Mesenchymal stem cell (in vitro differentiated cells and primary cell): ENCODE data around the gene SNCAIP.

Experiments used
- DNase-seq: peaks from one replicate; pipeline ENCODE4 v3.0.0-alpha.2; 2013
- H2AFZ ChIP-seq: one replicate; pipeline ENCODE4 v1.6.1; 2013; ENCODE audit warnings: low read depth, mild to moderate bottlenecking, control low read depth, inconsistent platforms, low read length, moderate library complexity
- H2AK5ac ChIP-seq: 2 replicates; pipeline ENCODE4 v1.6.1; 2013; ENCODE audit warnings: low read length, moderate library complexity, mild to moderate bottlenecking, inconsistent platforms; ENCODE audit not compliant: severe bottlenecking
- H2BK120ac ChIP-seq: one replicate; pipeline ENCODE4 v1.6.1; 2013; ENCODE audit warnings: low read depth, mild to moderate bottlenecking, inconsistent platforms, low read length, moderate library complexity
- H2BK12ac ChIP-seq, 2 experiments: one replicate each; pipeline ENCODE4 v1.6.1; 2013; ENCODE audit warnings: inconsistent platforms in 2 of 2, low read length in 2 of 2, mild to moderate bottlenecking in 2 of 2, moderate library complexity in 2 of 2, control low read depth in 1 of 2
- H2BK15ac ChIP-seq: one replicate; pipeline ENCODE4 v1.6.1; 2013; ENCODE audit warnings: mild to moderate bottlenecking, low read depth, inconsistent platforms; ENCODE audit not compliant: poor library complexity, severe bottlenecking
- H2BK5ac ChIP-seq: 2 replicates; pipeline ENCODE4 v1.6.1; 2013; ENCODE audit warnings: low read depth, mild to moderate bottlenecking, low read length, control low read depth, inconsistent platforms; ENCODE audit not compliant: poor library complexity, severe bottlenecking
- H3K14ac ChIP-seq, 2 experiments: one replicate each; pipeline ENCODE4 v1.6.1; 2013; ENCODE audit warnings: inconsistent platforms in 2 of 2, low read length in 2 of 2, control low read depth in 1 of 2, mild to moderate bottlenecking in 1 of 2, moderate library complexity in 1 of 2
- H3K18ac ChIP-seq, 2 experiments: one replicate each; pipeline ENCODE4 v1.6.1; 2013; ENCODE audit warnings: inconsistent platforms in 2 of 2, low read length in 2 of 2, control low read depth in 1 of 2, low read depth in 1 of 2, mild to moderate bottlenecking in 1 of 2
- H3K23ac ChIP-seq, 2 experiments: one replicate each; pipeline ENCODE4 v1.6.1; 2013; ENCODE audit warnings: inconsistent platforms in 2 of 2, low read length in 2 of 2, mild to moderate bottlenecking in 2 of 2, moderate library complexity in 2 of 2, control low read depth in 1 of 2
- H3K27ac ChIP-seq: 2 replicates; pipeline ENCODE4 v1.5.1; 2013; ENCODE audit warnings: mild to moderate bottlenecking, moderate library complexity, low read length, control low read depth, inconsistent platforms; ENCODE audit not compliant: poor library complexity, severe bottlenecking
- H3K27me3 ChIP-seq, 2 experiments: 2 replicates each; pipeline versions ENCODE4 v1.6.1 to v1.7.0; 2013; ENCODE audit warnings: low read length in 2 of 2, mild to moderate bottlenecking in 2 of 2, moderate library complexity in 2 of 2, control low read depth in 1 of 2, inconsistent platforms in 1 of 2; ENCODE audit not compliant: control insufficient read depth in 1 of 2, insufficient read depth in 1 of 2
- H3K36me3 ChIP-seq, 2 experiments: 2 replicates each; pipeline versions ENCODE4 v1.6.1 to v1.7.0; 2013; ENCODE audit warnings: low read length in 2 of 2, control low read depth in 1 of 2, inconsistent platforms in 1 of 2, low read depth in 1 of 2, mild to moderate bottlenecking in 1 of 2; ENCODE audit not compliant: insufficient read depth in 2 of 2, control insufficient read depth in 1 of 2
- H3K4ac ChIP-seq, 2 experiments: one replicate each; pipeline ENCODE4 v1.6.1; 2013; ENCODE audit warnings: inconsistent platforms in 2 of 2, low read length in 2 of 2, mild to moderate bottlenecking in 2 of 2, moderate library complexity in 2 of 2, control low read depth in 1 of 2, low read depth in 1 of 2
- H3K4me1 ChIP-seq: 2 replicates; pipeline ENCODE4 v1.6.1; 2013; ENCODE audit warnings: low read depth, low read length, control low read depth; ENCODE audit not compliant: control insufficient read depth, insufficient read depth
- H3K4me2 ChIP-seq: 2 replicates; pipeline ENCODE4 v1.6.1; 2013; ENCODE audit warnings: low read length, mild to moderate bottlenecking, inconsistent platforms; ENCODE audit not compliant: poor library complexity, severe bottlenecking
- H3K4me3 ChIP-seq, 2 experiments: 2 replicates each; pipeline versions ENCODE4 v1.5.1 to v1.7.0; 2013; ENCODE audit warnings: low read length in 2 of 2, mild to moderate bottlenecking in 2 of 2, control low read depth in 1 of 2, low read depth in 1 of 2; ENCODE audit not compliant: insufficient read depth in 1 of 2
- H3K79me1 ChIP-seq: replicated peaks from 2 replicates; pipeline ENCODE4 v1.6.1; 2013; ENCODE audit warnings: mild to moderate bottlenecking, control low read depth, low read length, inconsistent platforms; ENCODE audit not compliant: poor library complexity, severe bottlenecking
- H3K9ac ChIP-seq: 2 replicates; pipeline ENCODE4 v1.7.0; 2013; ENCODE audit warnings: mild to moderate bottlenecking, low read length, moderate library complexity
- H3K9me3 ChIP-seq: 2 replicates; pipeline ENCODE4 v1.7.0; 2013; ENCODE audit warnings: mild to moderate bottlenecking, low read length; ENCODE audit not compliant: control insufficient read depth
- H4K8ac ChIP-seq: one replicate; pipeline ENCODE4 v1.6.1; 2013; ENCODE audit warnings: inconsistent platforms, mild to moderate bottlenecking, low read length, moderate library complexity
- H4K91ac ChIP-seq: one replicate; pipeline ENCODE4 v1.6.1; 2013; ENCODE audit warnings: mild to moderate bottlenecking, low read length, inconsistent platforms
- WGBS: methylation state at CpG from one replicate; pipeline ENCODE4 v1.1.7; 2013; ENCODE audit warnings: mixed read lengths; 5-methylcytosine and 5-hydroxymethylcytosine counted together

SNCAIP gene

GRCh38 chr5:122471752-122472061 is 159.7 kb downstream of the SNCAIP start:
- no peak overlapping the region for H2BK15ac ChIP-seq
- DNase-seq: no peak
- no peak overlapping the region for H4K8ac ChIP-seq
- H2BK12ac ChIP-seq: no peak overlapping the region
- H3K27me3 ChIP-seq: no peaks in the 10 kb centered on the region
- no peak overlapping the region for H3K9ac ChIP-seq
- H3K14ac ChIP-seq: no peak overlapping the region
- H4K91ac ChIP-seq: no peak overlapping the region
- no peak overlapping the region for H3K4me3 ChIP-seq
- no peak overlapping the region for H2AFZ ChIP-seq
- no peak overlapping the region for H3K4me2 ChIP-seq
- H3K36me3 ChIP-seq: no peaks in the 10 kb centered on the region
- H3K18ac ChIP-seq: no peak overlapping the region
- no peaks in the 10 kb centered on the region for H3K79me1 ChIP-seq
- no peak overlapping the region for H2AK5ac ChIP-seq
- H2BK120ac ChIP-seq: no peak overlapping the region
- H2BK5ac ChIP-seq: no peak overlapping the region
- no peak overlapping the region for H3K27ac ChIP-seq
- H3K9me3 ChIP-seq: no peaks in the 10 kb centered on the region
- no peak overlapping the region for H3K4ac ChIP-seq
- no peaks in the 10 kb centered on the region for H3K4me1 ChIP-seq
- WGBS: 65% methylated on average over 2 of the region's 5 CpGs
- H3K23ac ChIP-seq: peak overlapping the region in 1 of 2 experiments; percentile 6

- Histone ChIP-seq H2AK5ac (no peak overlapping the region), H3K4me1 (no peaks in the 10 kb centered on the region), H3K36me3 (no peaks in the 10 kb centered on the region), H2BK120ac (no peak overlapping the region), H3K14ac (no peak overlapping the region), H3K27me3 (no peaks in the 10 kb centered on the region), H3K27ac (no peak overlapping the region), H3K4me3 (no peak overlapping the region), H2AFZ (no peak overlapping the region), H4K91ac (no peak overlapping the region), H3K23ac (no peak overlapping the region), H3K9me3 (no peaks in the 10 kb centered on the region), H3K4me2 (no peak overlapping the region), H2BK5ac (no peak overlapping the region), H3K4ac (no peak overlapping the region), H3K18ac (no peak overlapping the region), H3K79me1 (no peaks in the 10 kb centered on the region), H2BK15ac (no peak overlapping the region), H4K8ac (no peak overlapping the region), H3K9ac (no peak overlapping the region), H2BK12ac (no peak overlapping the region)
- 87% methylated on average over 5 of the region's 5 CpGs for WGBS
- peak; percentile 49 for DNase-seq
Observed at GRCh38 chr5:122473138-122473843, 161.3 kb downstream of the SNCAIP start.

DNA sequence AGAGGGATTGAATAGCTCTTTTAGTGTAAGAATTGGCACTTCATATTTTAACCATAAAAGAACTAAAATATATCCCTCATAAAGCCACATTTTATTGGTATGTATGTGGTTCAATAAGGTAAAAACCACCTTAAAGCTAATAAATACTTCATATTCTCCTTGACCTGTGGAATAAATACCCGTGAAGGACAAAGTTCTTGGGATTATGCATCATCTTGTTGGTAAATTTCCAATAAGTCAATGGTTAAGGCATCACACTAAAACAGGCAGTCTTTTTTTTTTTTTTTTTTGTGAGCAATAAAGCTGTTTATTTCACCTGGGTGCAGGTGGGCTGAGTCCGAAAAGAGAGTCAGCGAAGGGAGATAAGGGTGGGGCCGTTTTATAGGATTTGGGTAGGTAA is 161.9 kb downstream of the SNCAIP start:
- Histone ChIP-seq H3K9me3 (no peaks in the 10 kb centered on the region), H2BK15ac (no peak overlapping the region), H4K91ac (no peak overlapping the region), H3K4ac (no peak overlapping the region), H3K4me3 (no peak overlapping the region), H2BK12ac (no peak overlapping the region), H2AFZ (no peak overlapping the region), H3K4me1 (no peaks in the 10 kb centered on the region), H3K27ac (no peak overlapping the region), H3K9ac (no peak overlapping the region), H3K14ac (no peak overlapping the region), H2AK5ac (no peak overlapping the region), H2BK120ac (no peak overlapping the region), H2BK5ac (no peak overlapping the region), H3K23ac (no peak overlapping the region), H3K4me2 (no peak overlapping the region), H3K27me3 (no peaks in the 10 kb centered on the region), H3K79me1 (no peaks in the 10 kb centered on the region), H3K36me3 (no peaks in the 10 kb centered on the region), H3K18ac (no peak overlapping the region), H4K8ac (no peak overlapping the region)
- WGBS: 62% methylated on average over 4 of the region's 4 CpGs
- no peak for DNase-seq

DNA sequence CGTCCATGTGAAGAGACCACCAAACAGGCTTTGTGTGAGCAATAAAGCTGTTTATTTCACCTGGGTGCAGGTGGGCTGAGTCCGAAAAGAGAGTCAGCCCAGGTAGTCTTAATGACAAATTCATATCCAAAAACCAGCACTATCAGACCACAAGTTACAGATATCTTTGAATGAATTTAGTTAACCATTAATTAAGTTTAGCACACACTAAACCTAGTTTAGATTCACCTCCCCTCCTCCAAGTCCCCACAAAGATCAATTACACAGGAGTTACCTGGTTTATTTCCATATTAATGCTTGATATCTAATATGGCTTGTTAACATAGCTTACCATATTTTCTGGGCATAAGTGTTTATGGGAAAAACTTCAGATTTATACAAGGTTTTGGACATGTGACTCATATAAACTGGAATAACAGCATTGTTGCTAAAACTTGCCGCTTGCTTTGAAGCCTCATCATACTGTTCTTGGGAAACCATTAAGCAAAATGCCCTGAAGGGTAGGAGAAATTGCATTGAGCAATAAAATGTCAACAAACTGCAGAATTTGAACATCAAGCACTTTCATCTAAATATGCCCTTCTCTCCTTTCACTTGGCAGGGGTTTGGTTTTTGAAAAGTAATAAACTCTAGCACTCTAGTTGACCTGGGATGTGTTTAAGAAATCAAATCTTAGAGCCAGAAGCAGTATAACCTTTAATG is 166.9 kb downstream of the SNCAIP start:
- Histone ChIP-seq H3K4me2 (no peak overlapping the region), H3K4me1 (no peaks in the 10 kb centered on the region), H3K18ac (no peak overlapping the region), H2BK5ac (no peak overlapping the region), H3K9me3 (no peaks in the 10 kb centered on the region), H2BK120ac (no peak overlapping the region), H2AK5ac (no peak overlapping the region), H3K79me1 (no peaks in the 10 kb centered on the region), H2AFZ (no peak overlapping the region), H3K9ac (no peak overlapping the region), H4K8ac (no peak overlapping the region), H3K27me3 (no peaks in the 10 kb centered on the region), H3K36me3 (no peaks in the 10 kb centered on the region), H2BK12ac (no peak overlapping the region), H3K4me3 (no peak overlapping the region), H2BK15ac (no peak overlapping the region), H3K27ac (no peak overlapping the region), H4K91ac (no peak overlapping the region), H3K4ac (no peak overlapping the region), H3K23ac (no peak overlapping the region), H3K14ac (no peak overlapping the region)
- DNase-seq: peak; percentile 10
- 100% methylated on average over 1 of the region's 3 CpGs for WGBS
